Left lung (tissue), 10 donors: ENCODE measurements around the gene CDK9. TPM values are rescaled to one million over a fixed set of nuclear protein-coding genes. Genes with fewer than 3 reads are reported as not detected.

Source experiments
- ATAC-seq: fragments of 200-7000 bp; cut with Tn5 transposase; one replicate; pipeline ENCODE4 v1.9.1; 2020; ENCODE audit warnings: moderate library complexity
- DNase-seq, 4 donors: peaks; one replicate each; pipeline ENCODE4 v3.0.0-alpha.2; 2013 to 2020
- H3K27ac ChIP-seq, 2 donors: fragments of 200-600 bp; sonication (generic) in 1 of 2; one replicate each; pipeline versions ENCODE4 v1.5.0 to v1.8.0; 2020 to 2021
- H3K27me3 ChIP-seq, 2 donors: fragments of 200-600 bp; sonication (generic) in 1 of 2; one replicate each; pipeline versions ENCODE4 v1.5.0 to v1.8.0; 2020 to 2021
- H3K36me3 ChIP-seq, 2 donors: fragments of 200-600 bp; sonication (generic) in 1 of 2; one replicate each; pipeline versions ENCODE4 v1.5.0 to v1.8.0; 2020 to 2021
- H3K4me1 ChIP-seq, 2 donors: fragments of 200-600 bp; one replicate each; pipeline ENCODE4 v1.8.0; 2021
- H3K4me3 ChIP-seq, 2 donors: fragments of 200-600 bp; sonication (generic) in 1 of 2; one replicate each; pipeline versions ENCODE4 v1.5.0 to v1.8.0; 2020 to 2021; ENCODE audit warnings: mild to moderate bottlenecking in 1 of 2
- H3K9me3 ChIP-seq, 2 donors: fragments of 200-600 bp; sonication (generic) in 1 of 2; one replicate each; pipeline versions ENCODE4 v1.5.0 to v1.8.0; 2020 to 2021
- CTCF ChIP-seq, 2 donors: fragments of 200-600 bp; sonication (generic) in 1 of 2; IDR thresholded peaks; one replicate each; pipeline versions ENCODE4 v1.5.0 to v1.8.0; 2021; ENCODE audit warnings: antibody characterized with exemption in 2 of 2
- intact Hi-C, 2 donors: fragments of 100-400 bp; cut with DNase I; formaldehyde crosslinking; loops; one replicate each; pipeline versions ENCODE4 v1.11.2 to v1.14.2; 2022
- polyA plus RNA-seq, 6 donors: library from polyadenylated mRNA; unstranded; fragments of 120-200 nt; gene quantifications; one replicate each; pipeline ENCODE4 v1.2.1, GENCODE V29; 2013; ENCODE audit not compliant: insufficient read length in 6 of 6
- total RNA-seq, 2 donors: library from RNA; stranded (reverse); fragmentation: NEBNext Ultra II Directional; extraction: Animal tissue kit (Norgen Biotek cat#: 25700); gene quantifications; one replicate each; pipeline ENCODE4 v1.2.1, GENCODE V29; 2021
- donor health status: DM: no; HTN: yes; CAD: no.
- donor health status: DM: no; HTN: no; CAD: no.

The CDK9 gene
- total and polyA plus RNA-seq, 8 donors, result 56.0 to 83.4 (median 62.0) TPM

GRCh38 chr9:127749090-127749787, 36.6 kb upstream of the CDK9 start:
- no peak for ATAC-seq
- intact Hi-C loops, result no loop called here

DNA sequence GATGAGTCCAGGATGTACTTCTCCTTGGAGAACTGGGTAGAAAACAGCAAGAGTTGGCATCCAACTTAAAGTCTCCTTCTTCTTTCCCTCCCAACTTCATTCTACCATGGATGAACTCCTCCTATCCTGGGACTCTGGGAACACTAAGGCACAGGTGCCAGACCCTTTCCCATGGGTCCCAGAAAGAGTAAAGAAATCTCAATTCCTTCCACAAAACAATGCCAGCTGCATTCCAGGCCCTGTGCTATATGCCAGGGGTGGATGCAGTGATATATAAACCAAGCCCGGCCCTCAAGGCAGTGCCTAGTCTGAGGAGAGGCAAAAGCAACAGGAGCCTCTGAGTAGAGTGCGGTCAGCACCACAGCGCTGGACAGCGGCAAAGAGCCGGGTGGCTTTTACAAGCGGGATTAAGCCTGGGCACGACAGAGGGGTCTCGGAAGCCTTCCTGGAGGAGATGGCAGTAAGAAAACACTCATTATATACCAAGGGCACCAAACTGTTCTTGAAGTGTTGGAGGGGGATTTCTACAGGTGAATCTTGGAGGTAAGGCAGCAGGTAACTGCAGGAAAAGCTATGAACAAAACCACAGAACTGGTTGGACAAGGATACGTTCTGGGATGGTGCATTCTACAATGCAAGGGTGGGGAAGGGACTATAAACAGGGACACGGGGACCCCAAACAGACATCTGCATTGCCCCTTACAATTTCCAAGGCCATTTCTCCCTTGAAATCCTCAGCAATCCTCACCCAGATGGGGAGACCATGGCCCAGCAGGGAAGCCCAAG, 34.4 kb upstream of the CDK9 start:
- H3K4me3 ChIP-seq, result no peak overlapping the region
- peaks cover 0 to 15% of the 10 kb centered on the region in 2 donors for H3K4me1 ChIP-seq
- no peak overlapping the region for H3K27ac ChIP-seq
- TF ChIP-seq CTCF (IDR thresholded peaks at IDR 0.05), result no peak
- peaks cover 18 to 35% of the 10 kb centered on the region in 2 donors for H3K27me3 ChIP-seq
- ATAC-seq, result peak; percentile 65
- no peaks in the 10 kb centered on the region for H3K9me3 ChIP-seq
- H3K36me3 ChIP-seq, result peaks cover 0 to 80% of the 10 kb centered on the region in 2 donors
- no peak for DNase-seq
- intact Hi-C loops, result no loop called here

More at GRCh38 chr9:127749090-127749787, 36.6 kb upstream of the CDK9 start:
- no peak overlapping the region for H3K4me3 ChIP-seq
- no peak overlapping the region for H3K27ac ChIP-seq
- peaks cover 0 to 6% of the 10 kb centered on the region in 2 donors for H3K4me1 ChIP-seq
- H3K27me3 ChIP-seq, result peaks cover 2 to 13% of the 10 kb centered on the region in 2 donors
- H3K9me3 ChIP-seq, result no peaks in the 10 kb centered on the region
- TF ChIP-seq CTCF (IDR thresholded peaks at IDR 0.05), result no peak
- peaks cover 0 to 87% of the 10 kb centered on the region in 2 donors for H3K36me3 ChIP-seq
- no peak for DNase-seq

- intact Hi-C loops, result no loop called here
- no peak for DNase-seq
- Histone ChIP-seq H3K36me3 (peaks cover 0 to 66% of the 10 kb centered on the region in 2 donors), H3K4me3 (no peak overlapping the region), H3K27ac (peak overlapping the region in 1 of 2 donors; percentile 28), H3K27me3 (peaks cover 18 to 37% of the 10 kb centered on the region in 2 donors), H3K9me3 (no peaks in the 10 kb centered on the region), H3K4me1 (peaks cover 0 to 15% of the 10 kb centered on the region in 2 donors)
- no peak for ATAC-seq
- no peak for TF ChIP-seq CTCF (IDR thresholded peaks at IDR 0.05)
Measured at GRCh38 chr9:127753148-127753547, 32.7 kb upstream of the CDK9 start.

GRCh38 chr9:127753622-127754021, 32.2 kb upstream of the CDK9 start:
- H3K9me3 ChIP-seq, result no peaks in the 10 kb centered on the region
- no peak overlapping the region for H3K4me3 ChIP-seq
- H3K4me1 ChIP-seq, result peaks cover 0 to 15% of the 10 kb centered on the region in 2 donors
- H3K27me3 ChIP-seq, result peaks cover 18 to 37% of the 10 kb centered on the region in 2 donors
- no peak for TF ChIP-seq CTCF (IDR thresholded peaks at IDR 0.05)
- intact Hi-C loops, result no loop called here
- ATAC-seq (no peak), DNase-seq (no peak)
- H3K36me3 ChIP-seq, result peaks cover 0 to 62% of the 10 kb centered on the region in 2 donors
- H3K27ac ChIP-seq, result peak overlapping the region in 1 of 2 donors; percentile 28
